Activated T-cell treated with anti-CD3 and anti-CD28 coated beads, Interleukin-2, amount 50 U/mL, for 72 hours (primary cell): ENCODE data around the gene RDM1. TPM values are rescaled to one million over a fixed set of nuclear protein-coding genes. Genes with fewer than 3 reads are reported as not detected.

Experiments used
- ATAC-seq, 2 donors: fragments of 150-1000 bp; cut with Tn5 transposase; replicated peaks in 1 of 2; 2 replicates each; pipeline ENCODE4 v1.10.0; 2021; ENCODE audit warnings: moderate library complexity in 2 of 2, mild to moderate bottlenecking in 1 of 2
- DNase-seq, 2 donors: peaks; one replicate each; pipeline ENCODE4 v3.0.0; 2021 to 2022; ENCODE audit warnings: mixed read lengths in 1 of 2
- H3K27ac Mint-ChIP-seq: one replicate; pipeline ENCODE4 v1.8.0; 2022; ENCODE audit warnings: mild to moderate bottlenecking, moderate library complexity, mixed read lengths
- H3K27me3 Mint-ChIP-seq: one replicate; pipeline ENCODE4 v1.8.0; 2022; ENCODE audit warnings: low read depth, mixed read lengths
- H3K36me3 Mint-ChIP-seq, 2 donors: one replicate each; pipeline ENCODE4 v1.8.0; 2022; ENCODE audit warnings: mixed read lengths in 2 of 2, mild to moderate bottlenecking in 1 of 2; ENCODE audit not compliant: insufficient read depth in 2 of 2
- H3K4me1 Mint-ChIP-seq: one replicate; pipeline ENCODE4 v1.8.0; 2022; ENCODE audit warnings: low read depth, mixed read lengths
- H3K4me3 Mint-ChIP-seq, 2 donors: one replicate each; pipeline ENCODE4 v1.8.0; 2022; ENCODE audit warnings: mild to moderate bottlenecking in 2 of 2, mixed read lengths in 2 of 2, moderate library complexity in 2 of 2
- H3K9me3 Mint-ChIP-seq, 2 donors: one replicate each; pipeline ENCODE4 v1.8.0; 2022; ENCODE audit warnings: mixed read lengths in 2 of 2
- total RNA-seq, 2 donors: library from RNA; stranded (reverse); gene quantifications; one replicate each; pipeline ENCODE4 v1.2.3, GENCODE V29; 2022

RDM1 gene
- total RNA-seq, 2 donors from 2014 or later, result 7.6 to 8.4 TPM

- ATAC-seq (no peak), DNase-seq (no peak)
- peaks cover 15% of the 10 kb centered on the region for H3K4me1 Mint-ChIP-seq
- no peaks in the 10 kb centered on the region for H3K9me3 Mint-ChIP-seq
- no peaks in the 10 kb centered on the region for H3K36me3 Mint-ChIP-seq
- H3K4me3 Mint-ChIP-seq, result no peak overlapping the region
- H3K27ac Mint-ChIP-seq, result no peak overlapping the region
- H3K27me3 Mint-ChIP-seq, result no peaks in the 10 kb centered on the region
Observed at GRCh38 chr17:35918665-35919064, 11.9 kb downstream of the RDM1 start.

GRCh38 chr17:35917519-35918213 is 12.9 kb downstream of the RDM1 start:
- H3K9me3 Mint-ChIP-seq, result no peaks in the 10 kb centered on the region
- H3K4me3 Mint-ChIP-seq, result no peak overlapping the region
- no peak overlapping the region for H3K27ac Mint-ChIP-seq
- peaks cover 15% of the 10 kb centered on the region for H3K4me1 Mint-ChIP-seq
- H3K36me3 Mint-ChIP-seq, result no peaks in the 10 kb centered on the region
- ATAC-seq (no peak), DNase-seq (no peak)
- H3K27me3 Mint-ChIP-seq, result no peaks in the 10 kb centered on the region

GRCh38 chr17:35915153-35915964 is 15.2 kb downstream of the RDM1 start:
- H3K4me3 Mint-ChIP-seq, result no peak overlapping the region
- H3K27me3 Mint-ChIP-seq, result no peaks in the 10 kb centered on the region
- no peaks in the 10 kb centered on the region for H3K9me3 Mint-ChIP-seq
- no peaks in the 10 kb centered on the region for H3K36me3 Mint-ChIP-seq
- peaks cover 9% of the 10 kb centered on the region for H3K4me1 Mint-ChIP-seq
- H3K27ac Mint-ChIP-seq, result no peak overlapping the region
- no peak for DNase-seq
- peak in 1 of 2 donors; percentile 38 for ATAC-seq

DNA sequence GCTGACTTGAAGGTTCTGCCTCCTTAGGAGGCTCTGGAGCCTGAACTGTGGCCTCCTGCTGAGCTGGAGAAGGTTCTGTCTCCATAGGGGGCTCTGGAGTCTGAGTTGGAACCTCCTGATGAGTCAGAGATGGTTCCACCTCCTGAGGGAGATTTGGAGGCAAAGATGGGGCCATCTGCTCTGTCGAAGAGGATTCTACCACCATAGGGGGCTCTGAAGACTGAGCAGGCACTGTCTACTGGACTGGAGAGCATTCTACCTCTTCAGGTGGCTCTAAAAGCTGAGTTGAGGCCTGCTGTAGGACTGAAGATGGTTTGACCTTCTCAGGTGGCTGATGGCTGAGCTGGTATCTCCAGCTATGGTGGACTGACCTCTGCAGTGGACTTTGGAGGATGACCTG is 16.2 kb downstream of the RDM1 start:
- no peak overlapping the region for H3K4me3 Mint-ChIP-seq
- no peaks in the 10 kb centered on the region for H3K36me3 Mint-ChIP-seq
- no peak overlapping the region for H3K27ac Mint-ChIP-seq
- no peaks in the 10 kb centered on the region for H3K9me3 Mint-ChIP-seq
- no peaks in the 10 kb centered on the region for H3K4me1 Mint-ChIP-seq
- no peak for DNase-seq
- H3K27me3 Mint-ChIP-seq, result no peaks in the 10 kb centered on the region
- no peak for ATAC-seq

- DNase-seq (no peak), ATAC-seq (no peak)
- Mint-ChIP-seq H3K27ac (no peak overlapping the region), H3K4me1 (no peaks in the 10 kb centered on the region), H3K36me3 (no peaks in the 10 kb centered on the region), H3K9me3 (no peaks in the 10 kb centered on the region), H3K27me3 (no peaks in the 10 kb centered on the region), H3K4me3 (no peak overlapping the region)
Observed at GRCh38 chr17:35913609-35914008, 17.0 kb downstream of the RDM1 start.

DNA sequence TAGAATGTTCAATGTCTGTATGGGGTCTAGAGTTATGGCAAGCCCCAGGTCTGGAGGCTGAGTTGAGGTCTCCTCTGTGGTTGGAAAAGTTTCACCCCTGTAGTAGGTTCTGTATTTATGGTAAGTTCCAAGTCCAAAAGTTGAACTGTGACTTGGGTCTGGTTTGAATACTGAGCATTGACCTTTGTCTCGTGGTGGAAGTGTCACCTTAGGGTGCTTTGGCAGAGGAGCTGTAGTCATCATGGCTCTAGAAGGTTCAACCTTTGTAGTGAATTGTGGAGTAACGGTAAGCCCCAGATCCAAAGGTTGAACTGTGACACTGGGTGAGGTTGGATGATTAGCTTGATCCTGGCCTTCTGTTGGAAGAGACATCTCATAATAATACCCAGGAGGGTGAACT is 17.6 kb downstream of the RDM1 start:
- Mint-ChIP-seq H3K36me3 (no peaks in the 10 kb centered on the region), H3K9me3 (no peaks in the 10 kb centered on the region), H3K4me3 (no peak overlapping the region), H3K4me1 (no peaks in the 10 kb centered on the region), H3K27me3 (no peaks in the 10 kb centered on the region), H3K27ac (no peak overlapping the region)
- no peak for DNase-seq
- ATAC-seq, result peak; percentile 37 to 51

DNA sequence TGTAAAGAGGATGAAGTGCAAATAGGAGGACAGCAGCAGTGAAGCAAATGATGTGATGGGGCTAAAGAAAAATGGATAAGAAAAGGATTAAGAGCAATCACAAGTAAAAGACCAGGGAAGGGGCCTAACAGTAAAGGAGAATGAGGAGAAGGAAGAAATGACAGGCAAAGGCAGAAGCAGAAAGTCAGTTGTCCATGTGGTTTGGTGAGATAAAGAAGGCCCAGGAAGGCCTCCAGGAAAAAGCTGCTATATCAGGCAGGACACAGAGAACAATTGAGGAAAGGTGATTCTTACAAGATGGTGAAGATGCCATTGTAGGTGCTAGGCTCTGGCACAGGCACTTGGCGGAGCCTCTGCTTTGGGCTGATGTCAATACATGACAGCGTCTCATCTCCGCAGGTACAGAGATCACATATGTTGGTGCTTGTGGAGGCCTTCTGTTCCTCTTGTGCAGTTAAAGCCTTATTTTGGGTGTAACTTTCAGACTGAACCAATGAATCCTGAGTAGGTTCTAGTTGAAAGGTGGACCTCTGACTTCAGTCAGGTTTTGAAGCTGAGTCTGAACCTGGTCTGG is 18.1 kb downstream of the RDM1 start:
- Mint-ChIP-seq H3K27me3 (no peaks in the 10 kb centered on the region), H3K4me1 (no peaks in the 10 kb centered on the region), H3K9me3 (no peaks in the 10 kb centered on the region), H3K36me3 (no peaks in the 10 kb centered on the region), H3K27ac (no peak overlapping the region), H3K4me3 (no peak overlapping the region)
- ATAC-seq (no peak), DNase-seq (no peak)

DNA sequence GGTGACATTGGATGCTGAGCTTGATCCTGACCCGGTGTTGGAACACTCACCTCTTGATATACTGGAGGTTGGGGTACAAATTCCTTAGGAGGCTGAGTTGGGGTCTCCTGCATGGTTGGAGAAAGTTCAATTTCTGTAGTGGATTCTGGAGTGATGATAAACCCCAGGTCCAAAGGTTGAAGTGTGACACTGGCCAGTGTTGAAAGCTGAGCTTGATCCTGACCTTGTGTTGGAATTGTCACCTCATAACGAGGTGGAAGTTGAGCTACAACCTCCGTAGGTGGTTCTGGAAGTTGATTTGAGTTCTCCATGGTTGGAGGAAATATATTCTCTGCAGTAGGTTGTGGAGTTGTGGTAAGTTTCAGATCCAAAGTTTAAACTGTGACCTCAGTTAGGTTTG is 21.2 kb downstream of the RDM1 start:
- no peak overlapping the region for H3K27ac Mint-ChIP-seq
- no peak overlapping the region for H3K4me3 Mint-ChIP-seq
- H3K27me3 Mint-ChIP-seq, result no peaks in the 10 kb centered on the region
- no peaks in the 10 kb centered on the region for H3K36me3 Mint-ChIP-seq
- no peaks in the 10 kb centered on the region for H3K9me3 Mint-ChIP-seq
- no peaks in the 10 kb centered on the region for H3K4me1 Mint-ChIP-seq
- no peak for ATAC-seq
- DNase-seq, result no peak

- H3K9me3 Mint-ChIP-seq, result no peaks in the 10 kb centered on the region
- no peaks in the 10 kb centered on the region for H3K27me3 Mint-ChIP-seq
- H3K4me1 Mint-ChIP-seq, result no peaks in the 10 kb centered on the region
- no peak overlapping the region for H3K4me3 Mint-ChIP-seq
- ATAC-seq (no peak), DNase-seq (no peak)
- no peak overlapping the region for H3K27ac Mint-ChIP-seq
- H3K36me3 Mint-ChIP-seq, result no peaks in the 10 kb centered on the region
Observed at GRCh38 chr17:35907691-35908090, 22.9 kb downstream of the RDM1 start.

DNA sequence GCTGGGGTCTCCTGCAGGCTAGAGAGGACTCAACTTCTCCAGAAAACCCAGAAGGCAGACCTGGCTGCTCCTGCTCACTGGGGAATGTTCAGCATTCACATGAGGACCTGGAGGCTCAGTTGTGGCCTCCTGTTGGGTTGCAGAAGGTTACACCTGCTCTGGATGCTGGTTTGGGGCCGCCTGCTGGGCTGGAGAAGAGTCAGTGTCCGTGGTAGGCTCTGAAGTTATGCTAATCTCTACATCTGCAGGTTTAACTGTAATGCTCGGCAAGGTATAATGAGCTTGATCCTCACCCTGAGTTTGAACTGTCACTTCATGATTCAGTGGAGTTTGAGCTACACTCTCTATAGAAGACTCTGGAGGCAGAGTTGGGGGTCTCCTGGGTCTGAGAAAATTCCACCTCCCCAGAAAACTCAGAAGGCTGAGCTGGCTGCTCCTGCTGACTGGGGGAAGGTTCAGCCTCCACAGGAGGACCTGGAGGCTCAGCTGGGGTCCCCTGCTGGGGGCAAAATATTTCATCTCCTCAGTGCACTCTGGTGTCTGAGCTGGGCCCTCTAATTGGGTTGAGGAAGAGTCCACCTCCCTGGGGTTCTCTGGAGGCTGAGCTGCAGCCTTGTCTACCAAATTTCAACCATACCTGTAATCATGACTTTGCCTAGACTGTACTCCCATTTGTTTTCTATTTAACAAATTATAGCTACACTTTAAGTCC is 23.5 kb downstream of the RDM1 start:
- DNase-seq, result no peak
- H3K4me3 Mint-ChIP-seq, result no peak overlapping the region
- H3K27ac Mint-ChIP-seq, result no peak overlapping the region
- H3K27me3 Mint-ChIP-seq, result no peaks in the 10 kb centered on the region
- no peaks in the 10 kb centered on the region for H3K36me3 Mint-ChIP-seq
- no peaks in the 10 kb centered on the region for H3K9me3 Mint-ChIP-seq
- no peaks in the 10 kb centered on the region for H3K4me1 Mint-ChIP-seq
- no peak for ATAC-seq

DNA sequence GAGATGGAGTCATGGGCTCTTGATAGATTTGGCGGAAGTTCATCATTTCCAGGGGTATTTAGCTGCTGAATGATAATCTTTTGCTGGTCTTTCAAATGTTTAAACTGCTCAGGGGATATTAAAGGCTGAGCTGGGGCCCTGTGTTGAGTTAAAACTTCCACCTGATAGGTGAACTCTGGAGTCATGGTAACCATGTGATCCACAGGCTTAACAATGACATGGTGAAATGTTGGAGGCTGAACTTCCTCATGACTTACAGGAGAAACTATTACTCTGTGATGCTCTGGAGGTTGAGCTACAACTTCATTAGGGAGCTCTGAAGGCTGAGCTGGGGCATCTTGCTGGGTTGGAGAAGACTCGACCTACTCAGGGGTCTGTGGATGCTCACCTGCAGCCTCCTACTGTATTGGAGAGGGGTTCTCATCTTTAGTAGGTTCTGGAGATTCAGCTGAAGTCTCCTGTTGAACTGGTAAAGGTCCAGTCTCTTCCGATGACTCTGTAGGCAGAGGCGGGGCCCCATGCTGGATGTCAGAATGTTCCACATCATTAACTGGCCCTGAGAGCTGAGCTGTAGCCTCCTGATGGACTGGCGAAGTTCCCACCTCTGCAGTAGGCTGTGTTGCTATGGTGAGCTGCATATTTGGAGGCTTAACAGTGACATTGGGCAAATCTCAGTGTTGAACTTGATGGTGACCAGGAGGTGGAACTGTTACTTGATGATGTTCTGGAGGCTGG is 24.2 kb downstream of the RDM1 start:
- H3K27ac Mint-ChIP-seq, result no peak overlapping the region
- H3K36me3 Mint-ChIP-seq, result no peaks in the 10 kb centered on the region
- peaks cover 1% of the 10 kb centered on the region for H3K4me1 Mint-ChIP-seq
- H3K4me3 Mint-ChIP-seq, result no peak overlapping the region
- ATAC-seq (no peak), DNase-seq (no peak)
- no peaks in the 10 kb centered on the region for H3K27me3 Mint-ChIP-seq
- H3K9me3 Mint-ChIP-seq, result no peaks in the 10 kb centered on the region

- Mint-ChIP-seq H3K27ac (no peak overlapping the region), H3K36me3 (no peaks in the 10 kb centered on the region), H3K9me3 (no peaks in the 10 kb centered on the region), H3K4me3 (no peak overlapping the region), H3K4me1 (peaks cover 30% of the 10 kb centered on the region), H3K27me3 (peaks cover 10% of the 10 kb centered on the region)
- DNase-seq (no peak), ATAC-seq (no peak)
Observed at GRCh38 chr17:35903451-35903850, 27.1 kb downstream of the RDM1 start.
